ENCODE measurements around the gene PSKH1.
A peak's percentile ranks its signal among the peaks of the same experiment; 100 is the strongest.

The PSKH1 gene

GRCh38 chr16:67915831-67916723 lies 23.0 kb downstream of the PSKH1 start:
- no peak for DNase-seq (ENCODE audit: low read depth)
- TF ChIP-seq CTCF (conservative IDR thresholded peaks at IDR 0.05; ENCODE audit: low read length): no peak

DNA sequence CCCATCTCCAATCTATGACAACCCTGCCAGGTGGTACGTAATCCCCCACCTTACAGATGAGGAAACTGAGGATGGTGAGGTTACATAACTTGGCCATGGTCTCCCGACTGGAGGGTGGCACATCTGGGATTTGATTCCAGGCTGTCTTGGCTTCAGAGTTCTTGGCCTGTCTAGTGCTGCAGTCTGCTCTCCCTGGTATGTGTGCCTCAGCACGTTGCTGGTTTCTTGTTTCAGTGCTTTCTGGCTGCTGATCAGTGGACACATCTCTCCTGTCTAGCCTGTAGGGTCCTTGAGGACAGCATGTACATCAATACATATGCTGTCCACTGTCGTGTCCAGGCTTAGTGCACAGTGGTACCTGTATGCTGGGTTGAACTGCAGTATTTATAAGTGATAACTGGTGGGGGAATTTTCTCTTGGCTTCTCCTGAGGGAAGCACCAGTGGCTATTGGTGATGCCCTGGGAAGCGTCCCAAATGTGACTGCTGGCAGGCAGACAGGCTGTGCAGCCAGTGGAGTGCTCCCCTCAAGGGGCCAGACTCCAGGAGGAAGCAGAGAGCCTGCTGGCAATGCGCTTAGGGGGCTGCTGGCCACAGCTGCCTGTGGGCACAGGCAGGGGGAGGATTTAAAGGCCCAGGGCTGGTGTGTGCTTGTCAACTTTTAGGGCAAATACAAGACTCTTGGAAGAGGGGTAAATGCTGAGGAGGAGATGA lies 24.2 kb downstream of the PSKH1 start:
- TF ChIP-seq CTCF (conservative IDR thresholded peaks at IDR 0.05; ENCODE audit: low read length): no peak
- DNase-seq (ENCODE audit: low read depth): peak; percentile 65
- H3K4me3 ChIP-seq (ENCODE audit: low read length): no peak overlapping the region

More at GRCh38 chr16:67915831-67916723, 23.0 kb downstream of the PSKH1 start:
- H3K4me3 ChIP-seq (ENCODE audit: low read length): no peak overlapping the region

DNA sequence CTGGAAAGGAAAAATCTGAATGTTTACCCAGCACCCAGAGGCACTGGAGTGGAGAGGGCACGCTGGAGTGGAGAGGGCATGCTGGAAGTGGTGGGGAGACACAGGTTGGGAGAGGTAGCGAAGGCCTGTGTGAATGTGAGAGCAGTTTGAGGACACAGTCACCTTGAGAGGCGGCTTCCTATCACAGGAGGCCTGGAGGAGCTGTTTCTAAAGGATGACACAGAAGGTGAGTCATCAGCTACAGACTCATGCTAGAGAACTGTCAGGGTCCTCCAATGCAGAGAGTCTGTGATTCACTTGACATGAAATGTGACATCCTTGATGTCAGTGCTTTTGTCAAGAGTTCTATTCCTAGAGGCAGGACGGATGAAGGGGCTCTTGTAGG lies 24.8 kb downstream of the PSKH1 start:
- TF ChIP-seq CTCF (conservative IDR thresholded peaks at IDR 0.05; ENCODE audit: low read length): no peak
- no peak overlapping the region for H3K4me3 ChIP-seq (ENCODE audit: low read length)
- DNase-seq (ENCODE audit: low read depth): peak; percentile 73

- DNase-seq (ENCODE audit: low read depth): no peak
- H3K4me3 ChIP-seq (ENCODE audit: low read length): no peak overlapping the region
- TF ChIP-seq CTCF (conservative IDR thresholded peaks at IDR 0.05; ENCODE audit: low read length): no peak
Measured at GRCh38 chr16:67919622-67920221, 26.7 kb downstream of the PSKH1 start.

GRCh38 chr16:67922221-67922620 lies 29.2 kb downstream of the PSKH1 start:
- no peak for TF ChIP-seq CTCF (conservative IDR thresholded peaks at IDR 0.05; ENCODE audit: low read length)
- H3K4me3 ChIP-seq (ENCODE audit: low read length): no peak overlapping the region
- no peak for DNase-seq (ENCODE audit: low read depth)

DNA sequence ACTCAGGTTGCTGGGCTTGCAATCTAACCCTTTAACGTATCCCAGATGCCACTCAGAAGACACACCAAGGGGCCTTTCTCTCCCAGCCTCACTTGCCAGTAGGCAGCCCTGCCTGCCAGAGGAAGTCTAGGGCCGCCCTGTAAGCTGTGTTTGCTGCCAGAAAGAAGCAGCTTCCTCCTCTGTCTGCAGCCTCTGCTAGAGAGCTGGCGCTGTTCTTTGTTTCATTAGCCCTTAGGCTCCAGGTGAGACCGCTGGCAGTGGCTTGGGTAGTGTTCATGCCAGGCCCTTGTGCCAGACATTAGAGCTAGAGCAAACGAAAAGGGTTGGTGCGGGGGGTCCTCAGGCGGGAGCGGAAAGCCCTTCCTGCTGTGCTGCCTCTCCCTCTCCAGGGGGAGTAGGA lies 29.7 kb downstream of the PSKH1 start:
- no peak for TF ChIP-seq CTCF (conservative IDR thresholded peaks at IDR 0.05; ENCODE audit: low read length)
- no peak overlapping the region for H3K4me3 ChIP-seq (ENCODE audit: low read length)
- no peak for DNase-seq (ENCODE audit: low read depth)

All from AG10803 (cell line).